Myometrial cell (primary cell): ENCODE measurements around the gene NEUROD1. TPM values are rescaled to one million over a fixed set of nuclear protein-coding genes. Genes with fewer than 3 reads are reported as not detected.

Experiments
- total RNA-seq: library from RNA; depleted of rRNA; stranded (reverse); fragments of >200 nt; gene quantifications from 2 replicates; pipeline ENCODE4 v1.2.3, GENCODE V29; 2015

The NEUROD1 gene
- total RNA-seq, result not detected in 2 replicates

GRCh38 chr2:181680055-181680936, at the start of gene NEUROD1:
Gene NEUROD1 (minus strand): TSS chr2:181680517. CDS start chr2:181678860, 1,657 bp downstream.

GRCh38 chr2:181656450-181657291, 23.6 kb downstream of the NEUROD1 start, which contains the start of gene CERKL:
Gene CERKL (minus strand): TSS chr2:181657105. CDS start chr2:181657006, 99 bp downstream.

Other genes starting within 250 kb of the NEUROD1 start
- gene ITGA4, start 223.1 kb downstream of the NEUROD1 start, total RNA-seq, result 106 and 126 TPM in 2 replicates
- gene CERKL, start 23.4 kb downstream of the NEUROD1 start, total RNA-seq, result not detected in 2 replicates
- 118 and 165 TPM in 2 replicates for gene ITPRID2, start 211.2 kb upstream of the NEUROD1 start, total RNA-seq